NCI-H1436 treated with DMSO at 0.1 percent for 48 hours (cell line): Measurements from ENCODE around the gene ABHD18.
"Not testable (repeated sequence)": the region's sequence is repeated elsewhere in the genome, so short reads cannot be mapped to it uniquely, and the experiment has no call there.

Experiments used
- DNase-seq: peaks from one replicate; lab custom pipeline; 2025; lab: John Stamatoyannopoulos, UW

The ABHD18 gene

GRCh38 chr4:127993151-127993550 is 27.9 kb downstream of the ABHD18 start:
- no peak for DNase-seq

DNA sequence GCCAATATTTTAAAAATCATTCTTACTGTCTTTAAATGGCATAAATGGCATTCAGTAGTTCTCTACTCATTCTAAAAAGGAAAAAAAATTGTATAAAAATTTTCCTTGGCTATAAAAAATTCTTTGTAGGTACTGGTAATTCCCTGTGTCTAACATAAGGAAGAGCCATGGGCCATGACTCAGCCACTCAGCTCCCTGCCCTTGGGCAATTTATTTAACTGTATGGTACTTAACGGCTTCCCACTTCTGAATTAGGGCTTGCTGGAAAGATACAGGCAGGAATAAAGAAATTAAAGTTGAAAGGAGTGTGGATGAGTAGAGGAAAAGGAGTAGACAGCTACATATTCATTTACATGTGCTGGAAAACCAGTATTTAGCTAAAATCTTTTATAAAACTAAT is 30.6 kb downstream of the ABHD18 start:
- no peak for DNase-seq

- not testable (repeated sequence) for DNase-seq
These were observed 31.3 kb downstream of the ABHD18 start for GRCh38 chr4:127996521-127996920.

GRCh38 chr4:127997534-127998388 is 32.6 kb downstream of the ABHD18 start:
- no peak for DNase-seq

DNA sequence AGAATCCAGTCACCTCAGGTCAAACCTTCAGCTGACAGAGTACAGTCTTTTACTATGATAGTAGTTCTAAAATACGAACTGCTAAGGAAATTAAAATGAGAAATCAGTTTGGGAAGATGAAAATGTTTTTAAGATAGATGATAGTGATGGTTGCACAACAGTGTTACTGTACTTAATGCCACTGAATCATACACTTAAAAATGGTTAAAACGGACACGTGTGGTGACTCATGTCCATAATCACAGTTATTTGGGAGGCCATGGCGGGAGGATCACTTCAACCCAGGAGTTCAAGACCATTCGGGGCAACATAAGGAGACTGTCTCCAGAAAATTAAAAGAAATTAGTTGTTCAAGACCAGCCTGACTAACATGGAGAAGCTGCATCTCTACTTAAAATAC is 41.4 kb downstream of the ABHD18 start:
- no peak for DNase-seq

- no peak for DNase-seq
These were observed 44.2 kb downstream of the ABHD18 start for GRCh38 chr4:128009428-128009827.

DNA sequence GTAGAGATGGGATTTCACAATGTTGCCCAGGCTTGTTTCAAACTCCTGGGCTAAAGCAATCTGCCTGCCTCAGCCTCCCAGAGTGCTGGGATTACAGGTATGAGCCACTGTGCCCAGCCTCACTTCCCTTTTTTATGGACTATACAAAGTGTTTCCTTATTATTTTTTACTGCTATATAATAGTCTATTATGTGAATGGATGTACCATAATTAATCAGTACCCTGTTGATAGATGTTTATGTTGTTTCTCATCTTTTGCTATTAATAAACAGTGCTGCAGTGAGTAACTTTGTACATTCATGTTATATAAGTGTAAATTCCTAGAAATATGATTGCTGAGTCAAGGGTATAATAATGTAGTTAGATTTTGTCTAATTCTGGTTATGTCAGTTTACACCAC is 60.1 kb downstream of the ABHD18 start:
- no peak for DNase-seq

- DNase-seq: no peak
These were observed 64.7 kb downstream of the ABHD18 start for GRCh38 chr4:128029907-128030306.

- DNase-seq: peak; percentile 15
These were observed 66.7 kb downstream of the ABHD18 start for GRCh38 chr4:128031756-128032384.

DNA sequence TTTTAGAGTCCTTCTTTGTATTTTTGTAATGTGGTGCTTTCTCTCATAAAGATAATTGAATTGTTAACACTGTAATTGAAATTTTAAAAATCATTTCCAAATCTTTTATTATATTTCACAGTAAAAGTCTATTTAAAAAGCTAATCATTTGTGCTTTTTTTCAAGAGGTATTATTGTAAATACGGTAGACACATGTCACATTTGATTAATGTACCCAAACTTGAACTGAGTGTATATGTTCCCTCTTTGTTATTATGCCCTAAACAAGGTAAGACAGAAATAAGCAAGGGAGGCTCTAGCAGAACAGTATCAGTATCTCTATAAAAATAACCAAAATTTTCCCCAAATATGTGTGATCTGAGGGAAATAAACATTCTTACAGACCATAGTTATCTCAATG is 74.4 kb downstream of the ABHD18 start:
- no peak for DNase-seq

DNA sequence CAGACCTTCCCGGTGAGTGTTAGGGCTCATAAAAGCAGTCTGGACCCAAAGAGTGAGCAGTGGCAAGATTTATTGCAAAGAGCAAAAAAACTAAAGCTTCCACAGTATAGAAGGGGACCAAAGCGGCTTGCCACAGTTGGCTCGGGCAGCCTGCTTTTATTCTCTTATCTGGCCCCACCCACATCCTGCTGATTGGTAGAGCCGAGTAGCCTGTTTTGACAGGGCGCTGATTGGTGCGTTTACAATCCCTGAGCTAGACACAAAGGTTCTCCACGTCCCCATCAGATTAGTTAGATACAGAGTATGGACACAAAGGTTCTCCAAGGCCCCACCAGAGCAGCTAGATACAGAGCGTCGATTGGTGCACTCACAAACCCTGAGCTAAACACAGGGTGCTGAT is 81.8 kb downstream of the ABHD18 start:
- DNase-seq: not testable (repeated sequence)

GRCh38 chr4:128047514-128047913 is 82.3 kb downstream of the ABHD18 start:
- not testable (repeated sequence) for DNase-seq

DNA sequence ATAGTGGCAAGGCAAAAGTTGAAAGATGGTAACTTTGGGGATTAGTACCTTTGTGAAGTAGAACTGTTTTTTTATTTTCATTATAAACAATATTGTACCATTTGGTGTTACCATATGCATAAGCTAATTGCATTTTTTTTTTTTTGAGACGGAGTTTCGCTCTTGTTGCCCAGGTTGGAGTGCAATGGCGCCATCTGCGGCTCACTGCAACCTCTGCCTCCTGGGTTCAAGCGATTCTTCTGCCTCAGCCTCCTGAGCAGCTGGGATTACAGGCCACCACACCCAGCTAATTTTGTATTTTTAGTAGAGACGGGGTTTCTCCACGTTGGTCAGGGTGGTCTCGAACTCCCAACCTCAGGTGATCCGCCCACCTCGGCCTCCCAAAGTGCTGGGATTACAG is 86.0 kb downstream of the ABHD18 start:
- DNase-seq: not testable (repeated sequence)

GRCh38 chr4:128054907-128055306 is 89.7 kb downstream of the ABHD18 start:
- not testable (repeated sequence) for DNase-seq

DNA sequence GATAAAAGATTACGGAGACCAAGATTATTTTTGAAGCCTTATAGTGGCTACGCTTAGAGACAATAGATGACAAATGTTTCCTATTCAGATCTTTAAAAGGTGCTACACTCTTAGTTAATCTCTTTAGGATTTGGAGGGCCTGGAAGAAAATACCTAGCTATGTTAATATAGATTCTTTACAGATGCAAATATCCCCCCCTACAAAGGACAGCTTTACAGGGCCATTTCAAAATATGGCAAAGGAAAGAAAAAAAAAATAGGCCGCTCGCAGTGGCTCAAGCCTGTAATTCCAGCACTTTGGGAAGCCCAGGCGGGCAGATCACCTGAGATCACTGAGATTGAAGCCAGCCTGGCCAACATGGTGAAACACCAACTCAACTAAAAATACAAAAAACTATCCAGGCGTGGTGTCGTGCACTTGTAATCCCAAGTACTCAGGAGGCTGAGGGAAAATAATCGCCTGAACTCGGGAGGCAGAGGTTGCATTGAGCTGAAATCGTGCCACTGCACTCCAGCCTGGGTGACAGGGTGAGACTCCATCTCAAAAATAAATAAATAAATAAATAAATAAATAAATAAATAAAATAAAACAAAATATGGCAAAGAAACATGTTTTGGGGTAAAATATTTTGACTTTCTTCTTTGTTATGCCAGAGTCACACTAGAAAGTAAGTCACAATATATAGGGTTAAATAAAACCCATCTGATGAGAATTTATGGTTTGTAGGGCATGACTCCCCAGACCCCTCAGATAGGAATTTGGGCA is 90.4 kb downstream of the ABHD18 start:
- not testable (repeated sequence) for DNase-seq

- DNase-seq: no peak
These were observed 91.2 kb downstream of the ABHD18 start for GRCh38 chr4:128056396-128056795.

GRCh38 chr4:128060121-128060698 is 95.0 kb downstream of the ABHD18 start:
- DNase-seq: no peak

DNA sequence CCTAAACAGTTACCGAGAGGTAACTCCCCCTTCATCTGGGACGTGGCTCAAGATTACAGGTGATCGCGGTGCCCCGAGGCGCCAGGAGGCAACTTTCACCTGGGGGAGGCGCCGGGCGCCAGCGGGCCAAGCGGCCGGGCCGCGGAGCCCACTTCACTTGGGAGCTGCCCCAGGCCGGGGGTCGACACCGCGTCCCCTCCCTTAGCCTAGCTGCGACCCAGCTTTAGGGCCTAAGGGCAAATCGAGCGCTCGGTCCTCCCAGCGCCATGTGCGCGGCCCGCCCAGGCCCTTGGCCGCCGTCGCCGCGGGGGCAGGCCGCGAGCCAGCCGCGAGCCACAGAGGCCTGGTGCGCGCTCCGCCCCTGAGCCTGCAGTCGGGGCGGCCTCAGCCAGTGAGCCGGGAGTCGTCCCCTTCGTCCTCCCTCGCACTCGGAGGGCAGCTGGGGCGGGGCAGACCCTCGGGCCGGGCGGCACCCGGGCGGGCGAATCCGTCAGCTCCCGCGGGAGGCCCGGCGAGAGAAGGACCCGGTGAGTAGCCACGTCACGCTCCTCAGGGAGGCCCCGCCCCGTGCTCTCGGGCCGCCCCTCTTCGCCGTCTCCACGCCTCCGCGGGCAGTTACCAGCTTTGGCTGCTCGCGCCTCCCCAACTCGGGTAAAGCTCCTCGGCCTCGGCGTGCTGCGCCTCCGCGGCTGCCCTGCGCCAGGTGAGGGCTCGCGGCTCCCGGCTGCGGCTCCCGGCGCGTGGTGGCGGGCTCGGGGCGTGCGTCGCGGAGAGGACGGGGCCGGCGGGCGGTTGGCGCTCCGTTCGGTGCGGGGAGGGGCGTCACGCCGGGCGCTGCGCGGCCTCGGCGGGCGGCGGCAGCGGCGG is 95.7 kb downstream of the ABHD18 start, which contains the start of gene LARP1B:
Gene LARP1B, plus strand, starts transcription at position 614 of the 867 bp plus-strand sequence. CDS start 13,640 bp downstream, outside the sequence.
- DNase-seq: peak; percentile 69

DNA sequence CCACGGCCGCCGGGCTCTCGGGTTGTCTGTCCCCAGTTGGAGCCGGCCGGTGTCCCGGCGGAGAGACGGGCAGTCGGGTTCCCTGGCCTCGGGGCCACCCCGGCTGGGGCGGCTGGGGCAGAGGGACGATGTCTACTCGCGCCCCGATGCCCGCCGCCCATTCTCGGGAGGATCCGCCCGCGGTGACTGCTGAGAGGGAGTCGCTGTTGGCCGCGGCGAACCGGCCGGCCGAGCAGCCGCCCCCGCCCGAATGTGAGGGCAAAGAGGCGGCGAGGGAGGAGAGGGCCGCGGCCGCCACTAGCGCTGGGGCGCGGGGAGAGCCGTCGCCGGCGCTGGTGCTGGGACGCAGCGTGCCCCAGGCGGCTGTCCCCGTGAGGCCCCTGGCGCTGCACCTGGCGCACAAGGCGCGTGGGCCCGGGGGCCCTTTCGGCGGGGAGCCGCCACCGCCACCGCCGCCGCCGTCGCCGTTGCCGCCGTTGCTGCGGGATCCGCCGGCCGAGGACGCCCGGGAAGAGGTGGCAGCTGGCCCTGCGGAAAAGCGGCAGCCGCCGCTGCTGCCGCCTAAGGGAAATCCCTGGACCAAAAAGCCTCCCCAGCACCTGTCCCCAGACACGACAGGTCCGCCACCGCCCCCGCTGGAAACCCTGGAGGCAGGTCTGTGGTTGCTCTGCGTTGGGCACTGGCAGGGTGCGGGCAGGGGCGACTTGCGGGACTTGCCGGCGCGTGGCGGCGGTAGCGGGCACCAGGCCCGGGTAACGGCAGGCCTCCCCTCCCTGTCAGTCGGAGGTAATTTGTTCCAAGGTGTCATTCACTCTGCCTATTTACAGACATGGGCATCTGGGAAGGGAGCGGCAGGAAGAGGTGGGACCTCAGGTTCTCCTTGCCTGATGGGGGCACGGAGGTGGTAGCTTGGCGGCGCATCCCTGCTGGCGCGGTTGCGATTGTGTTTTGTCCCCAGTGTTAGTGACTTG is 96.6 kb downstream of the ABHD18 start:
- DNase-seq: peak; percentile 42

DNA sequence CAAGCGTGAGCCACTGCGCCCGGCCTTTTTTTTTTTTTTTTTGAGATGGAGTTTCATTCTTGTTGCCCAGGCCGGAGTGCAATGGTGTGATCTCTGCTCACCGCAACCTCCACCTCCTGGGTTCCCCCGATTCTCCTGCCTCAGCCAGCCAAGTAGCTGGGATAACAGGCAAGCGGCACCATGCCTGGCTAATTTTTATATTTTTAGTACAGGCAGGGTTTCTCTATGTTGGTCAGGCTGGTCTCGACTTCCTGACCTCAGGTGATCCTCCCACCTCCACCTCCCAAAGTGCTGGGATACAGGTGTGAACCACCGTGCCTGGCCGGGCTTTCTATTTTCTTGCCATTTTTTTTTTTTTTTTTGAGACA is 101.2 kb downstream of the ABHD18 start:
- DNase-seq: not testable (repeated sequence)
